Right ventricle myocardium inferior (tissue), 1 donor: ENCODE data around the gene UBE2G1. TPM values are rescaled to one million over a fixed set of nuclear protein-coding genes. Genes with fewer than 3 reads are reported as not detected.
"Not testable (repeated sequence)": the region's sequence is repeated elsewhere in the genome, so short reads cannot be mapped to it uniquely, and the experiment has no call there.

Source experiments
- ATAC-seq: fragments of 200-7000 bp; cut with Tn5 transposase; one replicate; pipeline ENCODE4 v1.9.1; 2020; ENCODE audit warnings: mild to moderate bottlenecking, moderate library complexity
- DNase-seq: peaks from one replicate; pipeline ENCODE4 v3.0.0; 2021; ENCODE audit errors: missing footprints
- intact Hi-C: fragments of 100-400 bp; cut with DNase I; formaldehyde crosslinking; loops from one replicate; pipeline ENCODE4 v1.11.0; 2022
- total RNA-seq: library from RNA; stranded (reverse); fragmentation: NEBNext Ultra II Directional; extraction: Animal tissue kit (Norgen Biotek cat#: 25700); gene quantifications from one replicate; pipeline ENCODE4 v1.2.1, GENCODE V29; 2021
- donor health status: DM: no; HTN: yes; CAD: no; lungs with severe emphysema.

UBE2G1 gene
- total RNA-seq, 1 donor from 2014 or later, result 106 TPM

- no peak for ATAC-seq
- intact Hi-C loops, result no loop called here
- DNase-seq, result no peak
Measured at GRCh38 chr17:4378626-4379025, 12.2 kb upstream of the UBE2G1 start.

- DNase-seq, ATAC-seq, intact Hi-C loops: not testable (repeated sequence)
Measured at GRCh38 chr17:4377247-4377646, 10.8 kb upstream of the UBE2G1 start.

GRCh38 chr17:4375796-4376440 is 9.4 kb upstream of the UBE2G1 start:
- intact Hi-C loops, ATAC-seq, DNase-seq: not testable (repeated sequence)

GRCh38 chr17:4375039-4375748 is 8.7 kb upstream of the UBE2G1 start:
- DNase-seq, result no peak
- intact Hi-C loops, result no loop called here
- ATAC-seq, result no peak

GRCh38 chr17:4369557-4370230 is 3.2 kb upstream of the UBE2G1 start:
- ATAC-seq (no peak), DNase-seq (no peak)
- intact Hi-C loops, result loop anchor here (5.0 kb wide), 2 partner anchors 57 to 152 kb away; no protein-coding TSS in a partner anchor

GRCh38 chr17:4368341-4368740 is 1.9 kb upstream of the UBE2G1 start:
- no peak for ATAC-seq
- intact Hi-C loops, result loop anchor here (5.0 kb wide), 2 partner anchors 56 to 151 kb away; no protein-coding TSS in a partner anchor
- no peak for DNase-seq

GRCh38 chr17:4367177-4367576 is 702 bp upstream of the UBE2G1 start:
- ATAC-seq, DNase-seq: not testable (repeated sequence)
- intact Hi-C loops, result loop anchor here (5.0 kb wide), 2 partner anchors 55 to 150 kb away; no protein-coding TSS in a partner anchor

- intact Hi-C loops, result loop anchor here (5.0 kb wide), 2 partner anchors 53 to 148 kb away; no protein-coding TSS in a partner anchor
- DNase-seq (peak; percentile 71), ATAC-seq (peak; percentile 7)
Measured at GRCh38 chr17:4365628-4366326, 698 bp downstream of the UBE2G1 start.

GRCh38 chr17:4365103-4365627 is 1.3 kb downstream of the UBE2G1 start:
- peak; percentile 84 for ATAC-seq
- peak; percentile 96 for DNase-seq
- intact Hi-C loops, result loop anchor here (5.0 kb wide), 2 partner anchors 53 to 148 kb away; no protein-coding TSS in a partner anchor

GRCh38 chr17:4364622-4365041 is 1.8 kb downstream of the UBE2G1 start:
- no peak for ATAC-seq
- DNase-seq, result no peak
- intact Hi-C loops, result loop anchor here (5.0 kb wide), 2 partner anchors 52 to 147 kb away; no protein-coding TSS in a partner anchor

GRCh38 chr17:4362141-4362540 is 4.3 kb downstream of the UBE2G1 start:
- intact Hi-C loops, result no loop called here
- DNase-seq (no peak), ATAC-seq (no peak)

- no peak for ATAC-seq
- intact Hi-C loops, result no loop called here
- no peak for DNase-seq
Measured at GRCh38 chr17:4358154-4358553, 8.3 kb downstream of the UBE2G1 start.

- DNase-seq (no peak), ATAC-seq (no peak)
- intact Hi-C loops, result no loop called here
Measured at GRCh38 chr17:4357671-4358070, 8.8 kb downstream of the UBE2G1 start.

- ATAC-seq (no peak), DNase-seq (no peak)
- intact Hi-C loops, result no loop called here
Measured at GRCh38 chr17:4357030-4357628, 9.3 kb downstream of the UBE2G1 start.

GRCh38 chr17:4354862-4355514 is 11.5 kb downstream of the UBE2G1 start:
- DNase-seq (no peak), ATAC-seq (no peak)
- intact Hi-C loops, result no loop called here

GRCh38 chr17:4354206-4354605 is 12.3 kb downstream of the UBE2G1 start:
- ATAC-seq (no peak), DNase-seq (no peak)
- intact Hi-C loops, result no loop called here

- DNase-seq, ATAC-seq, intact Hi-C loops: not testable (repeated sequence)
Measured at GRCh38 chr17:4350214-4350613, 16.3 kb downstream of the UBE2G1 start.
